Sigmoid colon (tissue), 3 donors: Measurements from ENCODE around the gene LDLRAD4.

Source experiments
- POLR2A ChIP-seq, 2 donors: fragments of 450-650 bp; IDR thresholded peaks; one replicate each; pipeline ENCODE4 v1.6.1; 2016; ENCODE audit warnings: antibody characterized with exemption in 2 of 2, mild to moderate bottlenecking in 2 of 2, moderate library complexity in 2 of 2
- TF ChIP-seq, protein P1 (sequence below), 4 experiments: fragments of 450-650 bp in 3 of 4; fragments of 200-600 bp in 1 of 4; IDR thresholded peaks; one replicate each; pipeline ENCODE4 v1.5.1; 2016 to 2019; ENCODE audit warnings: antibody characterized with exemption in 4 of 4, mild to moderate bottlenecking in 3 of 4, moderate library complexity in 2 of 4

DNA sequence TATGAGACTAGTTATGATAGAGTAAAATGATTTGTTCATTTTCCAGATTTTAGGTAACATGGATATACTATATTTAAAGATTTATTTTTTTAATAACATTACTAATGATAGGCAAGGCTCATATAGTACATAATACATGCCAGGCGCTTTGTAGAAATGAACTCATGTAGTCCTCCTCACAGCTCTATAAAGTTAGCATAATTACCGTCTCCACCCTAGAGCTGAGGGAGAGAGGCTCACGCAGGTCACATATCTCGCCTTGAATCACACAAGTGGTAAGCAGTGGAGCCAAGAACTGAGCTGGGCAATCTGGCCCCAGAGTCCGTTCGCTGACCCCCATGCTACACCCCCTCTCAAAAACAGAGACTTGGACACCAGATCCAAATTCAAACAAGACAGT lies 285.3 kb downstream of the LDLRAD4 start:
- TF ChIP-seq, protein P1, sequence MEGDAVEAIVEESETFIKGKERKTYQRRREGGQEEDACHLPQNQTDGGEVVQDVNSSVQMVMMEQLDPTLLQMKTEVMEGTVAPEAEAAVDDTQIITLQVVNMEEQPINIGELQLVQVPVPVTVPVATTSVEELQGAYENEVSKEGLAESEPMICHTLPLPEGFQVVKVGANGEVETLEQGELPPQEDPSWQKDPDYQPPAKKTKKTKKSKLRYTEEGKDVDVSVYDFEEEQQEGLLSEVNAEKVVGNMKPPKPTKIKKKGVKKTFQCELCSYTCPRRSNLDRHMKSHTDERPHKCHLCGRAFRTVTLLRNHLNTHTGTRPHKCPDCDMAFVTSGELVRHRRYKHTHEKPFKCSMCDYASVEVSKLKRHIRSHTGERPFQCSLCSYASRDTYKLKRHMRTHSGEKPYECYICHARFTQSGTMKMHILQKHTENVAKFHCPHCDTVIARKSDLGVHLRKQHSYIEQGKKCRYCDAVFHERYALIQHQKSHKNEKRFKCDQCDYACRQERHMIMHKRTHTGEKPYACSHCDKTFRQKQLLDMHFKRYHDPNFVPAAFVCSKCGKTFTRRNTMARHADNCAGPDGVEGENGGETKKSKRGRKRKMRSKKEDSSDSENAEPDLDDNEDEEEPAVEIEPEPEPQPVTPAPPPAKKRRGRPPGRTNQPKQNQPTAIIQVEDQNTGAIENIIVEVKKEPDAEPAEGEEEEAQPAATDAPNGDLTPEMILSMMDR (IDR thresholded peaks at IDR 0.05): no peak
- no peak for TF ChIP-seq POLR2A (IDR thresholded peaks at IDR 0.05)
